Inferior parietal cortex (tissue), 1 donor: Measurements from ENCODE around the gene PPP2R2C.

ENCODE experiments used
- DNase-seq: peaks from one replicate; pipeline ENCODE4 v3.0.0-alpha.2; 2016; ENCODE audit errors: extremely low spot score

Gene PPP2R2C

GRCh38 chr4:6404611-6405396 is 67.6 kb downstream of the PPP2R2C start:
- no peak for DNase-seq

- DNase-seq, result no peak
These were observed 69.1 kb downstream of the PPP2R2C start for GRCh38 chr4:6403400-6403685.

- no peak for DNase-seq
These were observed 69.6 kb downstream of the PPP2R2C start for GRCh38 chr4:6402566-6403399.

GRCh38 chr4:6401797-6402196 is 70.6 kb downstream of the PPP2R2C start:
- DNase-seq, result no peak

- DNase-seq, result no peak
These were observed 75.6 kb downstream of the PPP2R2C start for GRCh38 chr4:6396696-6397236.

GRCh38 chr4:6395466-6396228 is 76.8 kb downstream of the PPP2R2C start:
- DNase-seq, result no peak

GRCh38 chr4:6394671-6395081 is 77.7 kb downstream of the PPP2R2C start:
- no peak for DNase-seq

GRCh38 chr4:6393544-6394475 is 78.6 kb downstream of the PPP2R2C start:
- no peak for DNase-seq

- no peak for DNase-seq
These were observed 79.3 kb downstream of the PPP2R2C start for GRCh38 chr4:6393066-6393465.

GRCh38 chr4:6392407-6392806 is 80.0 kb downstream of the PPP2R2C start:
- no peak for DNase-seq

GRCh38 chr4:6391852-6392188 is 80.6 kb downstream of the PPP2R2C start:
- DNase-seq, result no peak

- DNase-seq, result no peak
These were observed 81.1 kb downstream of the PPP2R2C start for GRCh38 chr4:6391186-6391851.

- no peak for DNase-seq
These were observed 82.1 kb downstream of the PPP2R2C start for GRCh38 chr4:6390356-6390755.

GRCh38 chr4:6389142-6389825 is 83.1 kb downstream of the PPP2R2C start:
- DNase-seq, result no peak

- no peak for DNase-seq
These were observed 83.7 kb downstream of the PPP2R2C start for GRCh38 chr4:6388713-6389112.

GRCh38 chr4:6387946-6388345 is 84.5 kb downstream of the PPP2R2C start:
- no peak for DNase-seq

GRCh38 chr4:6386091-6386490 is 86.3 kb downstream of the PPP2R2C start:
- DNase-seq, result no peak

- DNase-seq, result no peak
These were observed 87.1 kb downstream of the PPP2R2C start for GRCh38 chr4:6385288-6385687.

GRCh38 chr4:6384541-6384940 is 87.9 kb downstream of the PPP2R2C start:
- DNase-seq, result no peak

- no peak for DNase-seq
These were observed 88.5 kb downstream of the PPP2R2C start for GRCh38 chr4:6383929-6384328.
